DND-41 (cell line): ENCODE results near the gene KCNAB3.
A peak's percentile ranks its signal among the peaks of the same experiment; 100 is the strongest.

ENCODE experiments used
- ATAC-seq: fragments of 200-7000 bp; cut with Tn5 transposase; 3 replicates; pipeline ENCODE4 v1.9.1; 2021; ENCODE audit warnings: low read depth; ENCODE audit not compliant: insufficient read depth
- DNase-seq: peaks from one replicate; pipeline ENCODE4 v3.0.0-alpha.2; 2020
- H2AFZ ChIP-seq: 2 replicates; pipeline ENCODE4 v1.6.0; 2012; ENCODE audit warnings: low read depth, low read length
- H3K27ac ChIP-seq: 2 replicates; pipeline ENCODE4 v1.5.1; 2012; ENCODE audit warnings: low read length, inconsistent platforms
- H3K27me3 ChIP-seq: fragments of 200-600 bp; sonication (generic); 2 replicates; pipeline ENCODE4 v1.6.0; 2012; ENCODE audit warnings: low read length, mild to moderate bottlenecking, inconsistent platforms; ENCODE audit not compliant: insufficient read depth, poor library complexity
- H3K36me3 ChIP-seq: 2 replicates; pipeline ENCODE4 v1.5.1; 2012; ENCODE audit warnings: low read length, inconsistent platforms; ENCODE audit not compliant: insufficient read depth
- H3K4me1 ChIP-seq: 2 replicates; pipeline ENCODE4 v1.5.1; 2012; ENCODE audit warnings: mild to moderate bottlenecking, low read length; ENCODE audit not compliant: insufficient read depth
- H3K4me2 ChIP-seq: 2 replicates; pipeline ENCODE4 v1.6.0; 2012; ENCODE audit warnings: mild to moderate bottlenecking, moderate library complexity, low read length, inconsistent platforms; ENCODE audit not compliant: insufficient read depth
- H3K4me3 ChIP-seq, 2 experiments: fragments of 200-600 bp in 1 of 2; shearing (Covaris generic) in 1 of 2; 2 replicates each; pipeline ENCODE4 v1.5.1; 2012 to 2016; ENCODE audit warnings: inconsistent platforms in 2 of 2, low read length in 2 of 2, mild to moderate bottlenecking in 2 of 2, low read depth in 1 of 2, moderate library complexity in 1 of 2
- H3K79me2 ChIP-seq: 2 replicates; pipeline ENCODE4 v1.6.0; 2012; ENCODE audit warnings: low read length, inconsistent platforms; ENCODE audit not compliant: insufficient read depth
- H3K9ac ChIP-seq: 2 replicates; pipeline ENCODE4 v1.6.0; 2012; ENCODE audit warnings: low read depth, mild to moderate bottlenecking, inconsistent platforms, low read length, moderate library complexity
- H3K9me3 ChIP-seq: 2 replicates; pipeline ENCODE4 v1.5.1; 2012; ENCODE audit warnings: low read length, moderate library complexity, mild to moderate bottlenecking, inconsistent platforms; ENCODE audit not compliant: insufficient read depth, severe bottlenecking
- H4K20me1 ChIP-seq: 2 replicates; pipeline ENCODE4 v1.6.0; 2012; ENCODE audit warnings: low read length; ENCODE audit not compliant: insufficient read depth
- CTCF ChIP-seq: IDR thresholded peaks from 2 replicates; pipeline ENCODE4 v1.5.1; 2012; ENCODE audit warnings: borderline replicate concordance, low read length, moderate library complexity, mild to moderate bottlenecking; ENCODE audit not compliant: poor library complexity, severe bottlenecking; ENCODE audit errors: extremely low read depth
- EZH2 ChIP-seq: IDR thresholded peaks from 3 replicates; pipeline ENCODE4 v1.6.1; 2012; ENCODE audit warnings: borderline replicate concordance, low read depth, mild to moderate bottlenecking, moderate library complexity, low read length, inconsistent platforms; ENCODE audit not compliant: severe bottlenecking

KCNAB3 gene

GRCh38 chr17:7897773-7898172 is 31.9 kb downstream of the KCNAB3 start:
- H3K4me2 ChIP-seq: no peak overlapping the region
- TF ChIP-seq EZH2: no peak
- TF ChIP-seq CTCF: peak; percentile 41
- no peaks in the 10 kb centered on the region for H3K9me3 ChIP-seq
- DNase-seq: no peak
- H4K20me1 ChIP-seq: no peaks in the 10 kb centered on the region
- no peaks in the 10 kb centered on the region for H3K79me2 ChIP-seq
- no peak overlapping the region for H3K27ac ChIP-seq
- peaks cover 90% of the 10 kb centered on the region for H3K36me3 ChIP-seq
- H2AFZ ChIP-seq: no peak overlapping the region
- H3K27me3 ChIP-seq: no peaks in the 10 kb centered on the region
- no peak overlapping the region for H3K9ac ChIP-seq
- no peaks in the 10 kb centered on the region for H3K4me1 ChIP-seq
- H3K4me3 ChIP-seq: no peak overlapping the region
- ATAC-seq: no peak

GRCh38 chr17:7897090-7897489 is 32.6 kb downstream of the KCNAB3 start:
- H2AFZ ChIP-seq: no peak overlapping the region
- no peaks in the 10 kb centered on the region for H3K79me2 ChIP-seq
- H3K9me3 ChIP-seq: no peaks in the 10 kb centered on the region
- H3K4me1 ChIP-seq: no peaks in the 10 kb centered on the region
- H3K36me3 ChIP-seq: peaks cover 84% of the 10 kb centered on the region
- H3K27me3 ChIP-seq: no peaks in the 10 kb centered on the region
- no peak for TF ChIP-seq EZH2
- no peak for TF ChIP-seq CTCF
- H3K4me2 ChIP-seq: no peak overlapping the region
- H3K4me3 ChIP-seq: no peak overlapping the region
- H3K9ac ChIP-seq: no peak overlapping the region
- no peak for DNase-seq
- no peaks in the 10 kb centered on the region for H4K20me1 ChIP-seq
- ATAC-seq: no peak
- no peak overlapping the region for H3K27ac ChIP-seq

- H3K27me3 ChIP-seq: no peaks in the 10 kb centered on the region
Measured at GRCh38 chr17:7894866-7895265, 34.8 kb downstream of the KCNAB3 start.

More at GRCh38 chr17:7894866-7895265, 34.8 kb downstream of the KCNAB3 start:
- Histone ChIP-seq H3K36me3 (peaks cover 85% of the 10 kb centered on the region), H3K9me3 (no peaks in the 10 kb centered on the region), H3K9ac (no peak overlapping the region), H3K27ac (no peak overlapping the region), H4K20me1 (no peaks in the 10 kb centered on the region), H3K4me2 (no peak overlapping the region), H3K4me1 (no peaks in the 10 kb centered on the region), H2AFZ (no peak overlapping the region), H3K4me3 (no peak overlapping the region), H3K79me2 (no peaks in the 10 kb centered on the region)
- TF ChIP-seq EZH2 (no peak), CTCF (no peak)
- no peak for DNase-seq
- no peak for ATAC-seq
